ENCODE results near the gene NPAS1.

Gene NPAS1

GRCh38 chr19:46994141-46994686 lies 25.4 kb upstream of the NPAS1 start:
- TF ChIP-seq CTCF (IDR thresholded peaks at IDR 0.05) = no peak

- no peak for TF ChIP-seq CTCF (IDR thresholded peaks at IDR 0.05)
Observed at GRCh38 chr19:46995492-46995891, 24.1 kb upstream of the NPAS1 start.

- TF ChIP-seq CTCF (IDR thresholded peaks at IDR 0.05) = no peak
Observed at GRCh38 chr19:46998445-46999125, 21.1 kb upstream of the NPAS1 start.

GRCh38 chr19:46999377-46999776 lies 20.3 kb upstream of the NPAS1 start:
- TF ChIP-seq CTCF (IDR thresholded peaks at IDR 0.05) = no peak

- no peak for TF ChIP-seq CTCF (IDR thresholded peaks at IDR 0.05)
Observed at GRCh38 chr19:46999878-47000277, 19.8 kb upstream of the NPAS1 start.

GRCh38 chr19:47000373-47000772 lies 19.3 kb upstream of the NPAS1 start:
- no peak for TF ChIP-seq CTCF (IDR thresholded peaks at IDR 0.05)

- no peak for TF ChIP-seq CTCF (IDR thresholded peaks at IDR 0.05)
Observed at GRCh38 chr19:47001584-47001983, 18.1 kb upstream of the NPAS1 start.

All from LNCAP (cell line).